GM21526 (cell line): ENCODE results near the gene PRSS21.

ENCODE experiments used
- ATAC-seq: cut with Tn5 transposase; IDR thresholded peaks from one replicate; pipeline ENCODE4 v1.9.1; 2021; ENCODE audit warnings: moderate library complexity; ENCODE audit not compliant: unreplicated experiment, low FRiP score

Gene PRSS21

DNA sequence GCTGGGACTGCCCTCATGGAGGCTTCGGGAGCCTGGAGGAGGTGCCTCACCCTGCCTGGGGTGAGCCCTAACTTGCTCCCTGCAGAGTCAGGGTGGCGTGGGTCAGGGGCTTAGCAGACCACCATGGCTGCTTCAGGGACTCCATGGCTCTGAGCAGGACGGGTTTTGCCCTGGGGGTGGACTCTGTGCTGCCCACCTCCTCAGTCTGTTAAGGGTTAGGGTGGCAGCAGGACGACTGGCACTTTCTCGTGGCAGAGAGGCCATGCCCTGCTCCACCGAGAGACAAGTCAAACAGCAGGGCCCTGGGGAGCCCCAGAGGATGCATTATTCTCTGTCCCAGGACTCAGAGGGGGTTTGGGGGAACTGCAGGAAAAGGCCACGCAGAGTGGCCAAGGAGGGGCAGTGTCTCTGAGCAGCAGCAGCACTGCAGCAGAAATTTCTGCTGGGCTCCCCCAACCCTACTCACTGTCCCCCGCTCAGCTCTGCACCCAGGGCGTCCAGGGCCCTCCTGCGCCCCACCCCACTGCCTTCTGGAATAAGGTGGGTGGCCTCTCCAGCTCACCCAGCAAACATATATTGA, 42.7 kb downstream of the PRSS21 start:
- no peak for ATAC-seq

GRCh38 chr16:2860826-2861567, 44.0 kb downstream of the PRSS21 start:
- no peak for ATAC-seq

GRCh38 chr16:2865651-2866050, 48.6 kb downstream of the PRSS21 start:
- ATAC-seq = no peak

GRCh38 chr16:2866431-2866830, 49.4 kb downstream of the PRSS21 start:
- no peak for ATAC-seq

- ATAC-seq = no peak
These were observed 50.6 kb downstream of the PRSS21 start for GRCh38 chr16:2867661-2867986.

- ATAC-seq = peak; percentile 78
These were observed 51.2 kb downstream of the PRSS21 start for GRCh38 chr16:2867987-2868789.
